GM12878 (cell line): ENCODE data around the gene PSMB4. TPM values are rescaled to one million over a fixed set of nuclear protein-coding genes. Genes with fewer than 3 reads are reported as not detected.
A peak's percentile ranks its signal among the peaks of the same experiment; 100 is the strongest.

Experiments
- ATAC-seq: fragments of 200-7000 bp; cut with Tn5 transposase; 3 replicates; pipeline ENCODE4 v1.9.1; 2020; ENCODE audit warnings: mild to moderate bottlenecking, moderate library complexity
- BruUV-seq: library from RNA; stranded (reverse); fragments of 400-500 nt; replicated peaks from 2 replicates; lab custom pipeline; 2021; lab: Mats Ljungman, UMichigan
- CTCF ChIA-PET: fragments of 300-600 bp; sonication (Branson Sonifier 250); formaldehyde crosslinking; extraction: SDS; loops from one replicate; lab custom pipeline; 2021; ENCODE audit warnings: inconsistent platforms; lab: Yijun Ruan, JAX
- POLR2A ChIA-PET: fragments of 350-600 bp; formaldehyde crosslinking; extraction: SDS; loops from one replicate; lab custom pipeline; 2021; ENCODE audit warnings: inconsistent platforms; lab: Charles Lee
- RAD21 ChIA-PET: fragments of 300-600 bp; sonication (Branson Sonifier 250); formaldehyde crosslinking; loops from one replicate; lab custom pipeline; 2023; ENCODE audit warnings: antibody characterized with exemption; ENCODE audit not compliant: unreplicated experiment; lab: Charles Lee
- SMC1A ChIA-PET: fragments of 300-600 bp; sonication (Branson Sonifier 250); formaldehyde crosslinking; loops from one replicate; lab custom pipeline; 2023; ENCODE audit not compliant: unreplicated experiment, uncharacterized antibody; lab: Charles Lee
- DNase-seq: peaks from one replicate; pipeline ENCODE4 v3.0.0-alpha.2; 2011; ENCODE audit warnings: low read depth, low spot score
- FAIRE-seq: peaks from 3 replicates; lab custom pipeline; 2011; peaks lifted over from hg19 to GRCh38; lab: Jason Lieb, UNC
- H2AFZ ChIP-seq: 2 replicates; pipeline ENCODE4 v1.6.0; 2011; ENCODE audit warnings: low read depth, low read length, control low read depth; ENCODE audit not compliant: control insufficient read depth
- H3K27ac ChIP-seq: 2 replicates; pipeline ENCODE4 v1.5.1; 2011; ENCODE audit warnings: control low read depth; ENCODE audit not compliant: control insufficient read depth, insufficient read depth
- H3K27me3 ChIP-seq, 2 experiments: replicated peaks in 1 of 2; 2 replicates each; pipeline versions ENCODE4 v1.6.0 to v1.6.1; 2011; ENCODE audit warnings: low read length in 1 of 2; ENCODE audit not compliant: control insufficient read depth in 2 of 2, insufficient read depth in 2 of 2
- H3K36me3 ChIP-seq, 2 experiments: 2 replicates each; pipeline ENCODE4 v1.5.1; 2011; ENCODE audit warnings: low read length in 1 of 2; ENCODE audit not compliant: control insufficient read depth in 2 of 2, insufficient read depth in 2 of 2
- H3K4me1 ChIP-seq: 2 replicates; pipeline ENCODE4 v1.6.1; 2011; ENCODE audit warnings: mild to moderate bottlenecking, low read length, moderate library complexity, mixed read lengths; ENCODE audit not compliant: control insufficient read depth, insufficient read depth
- H3K4me2 ChIP-seq: 2 replicates; pipeline ENCODE4 v1.6.0; 2011; ENCODE audit warnings: control low read depth; ENCODE audit not compliant: control insufficient read depth, insufficient read depth
- H3K4me3 ChIP-seq: fragments of 200-600 bp; sonication (generic); 2 replicates; pipeline ENCODE4 v1.5.1; 2016
- H3K79me2 ChIP-seq: 2 replicates; pipeline ENCODE4 v1.6.0; 2011; ENCODE audit warnings: low read length; ENCODE audit not compliant: control insufficient read depth, insufficient read depth
- H3K9ac ChIP-seq: 2 replicates; pipeline ENCODE4 v1.8.0; 2011; ENCODE audit warnings: low read length, control low read depth, mixed read lengths; ENCODE audit not compliant: control insufficient read depth, insufficient read depth
- H3K9me3 ChIP-seq: replicated peaks from 3 replicates; pipeline ENCODE4 v1.5.1; 2011; ENCODE audit warnings: mild to moderate bottlenecking, low read length; ENCODE audit not compliant: control insufficient read depth, insufficient read depth
- H4K20me1 ChIP-seq: 2 replicates; pipeline ENCODE4 v1.6.0; 2011; ENCODE audit not compliant: control insufficient read depth, insufficient read depth
- CBX5 ChIP-seq: sonication (generic); IDR thresholded peaks from 2 replicates; pipeline ENCODE4 v1.6.1; 2016; ENCODE audit warnings: low read depth, moderate library complexity, mild to moderate bottlenecking, inconsistent platforms
- POLR2AphosphoS2 ChIP-seq: IDR thresholded peaks from 2 replicates; pipeline ENCODE4 v1.6.1; 2011; ENCODE audit warnings: low read depth, mild to moderate bottlenecking, low read length, improper control_type of control experiment, moderate library complexity
- SPI1 ChIP-seq: IDR thresholded peaks from 2 replicates; pipeline ENCODE4 v1.6.1; 2011; ENCODE audit warnings: low read depth, mild to moderate bottlenecking, low read length, moderate library complexity, borderline replicate concordance; ENCODE audit not compliant: insufficient read depth
- WGBS: methylation state at CpG from one replicate; pipeline ENCODE4 v1.1.6; 2016; ENCODE audit warnings: low lambda C conversion rate; ENCODE audit not compliant: insufficient replicate concordance, insufficient coverage; ENCODE audit errors: missing lambda C conversion rate; 5-methylcytosine and 5-hydroxymethylcytosine counted together
- in situ Hi-C: fragments of 300-500 bp; cut with MboI; formaldehyde crosslinking; loops from 9 replicates; pipeline ENCODE4 v1.14.3; 2018; ENCODE audit warnings: mixed read lengths
- intact Hi-C: fragments of 100-400 bp; cut with micrococcal nuclease; formaldehyde crosslinking; loops from one replicate; pipeline ENCODE4 v1.14.2; 2022; ENCODE audit not compliant: unreplicated experiment
- polyA plus RNA-seq, 11 experiments: library from polyadenylated mRNA; depleted of rRNA in 4 of 11; unstranded in 6 of 11; stranded (reverse) in 5 of 11; fragments of >200 nt; fragmentation: Nextera tagmentation in 4 of 11; fragmentation: Illumina TruSeq in 1 of 11; extraction: Ambion mirVana in 4 of 11; extraction: Trizol in 1 of 11; gene quantifications; 1 replicate in 1 of 11; 2 replicates in 10 of 11; pipeline versions ENCODE4 v1.2.1 to v1.2.3, GENCODE V29; 2011 to 2016; ENCODE audit warnings: inconsistent platforms in 2 of 11, missing spikeins in 2 of 11, low read depth in 1 of 11
- total RNA-seq, 4 experiments: library from RNA; depleted of rRNA in 3 of 4; stranded (reverse); fragments of >200 nt in 3 of 4; fragmentation: Illumina TruSeq in 1 of 4; extraction: Trizol in 1 of 4; gene quantifications; 2 replicates each; pipeline versions ENCODE4 v1.2.1 to v1.2.3, GENCODE V29; 2013 to 2021
- TF ChIP-seq, protein P1 (sequence below): fragments of 450-650 bp; formaldehyde crosslinking; IDR thresholded peaks from 2 replicates; pipeline ENCODE4 v1.5.0; 2022; ENCODE audit warnings: mild to moderate bottlenecking, missing genetic modification characterization

PSMB4 gene
- total and polyA plus RNA-seq, 10 of the 15 experiments (the other 5 are each of a cell fraction or from before 2014, with no cell fraction given) = 278 to 610 (median 421) TPM

- SMC1A ChIA-PET = interaction anchor here (0.6 to 2.2 kb wide), 4 partner anchors 25 to 665 kb away, joined by 3 to 8 read pairs (median 4); partner anchors contain the start of gene PI4KB
- H3K9me3 ChIP-seq = no peaks in the 10 kb centered on the region; the same call in 2 of the 3 replicates
- no peak overlapping the region for H2AFZ ChIP-seq
- DNase-seq = no peak
- ATAC-seq = no peak
- no peak overlapping the region for H3K4me3 ChIP-seq
- RAD21 ChIA-PET = no interaction called here
- intact Hi-C loops = no loop called here
- H3K4me1 ChIP-seq = peaks cover 7% of the 10 kb centered on the region
- H4K20me1 ChIP-seq = no peaks in the 10 kb centered on the region
- TF ChIP-seq POLR2AphosphoS2 = no peak
- peak; percentile 48; the same call in 1 of the 2 replicates for TF ChIP-seq CBX5
- TF ChIP-seq, all 136 proteins: peak for 1
- no TSS peak for BruUV-seq
- ChIA-PET CTCF (interaction anchor here (1.0 to 2.9 kb wide), 3 partner anchors 11 to 195 kb away, joined by 3 to 26 read pairs (median 7); no protein-coding TSS in a partner anchor), POLR2A (interaction anchor here (0.6 kb wide), 1 partner anchor 16 kb away, joined by 4 read pairs; no protein-coding TSS in a partner anchor)
- H3K9ac ChIP-seq = no peak overlapping the region
- H3K79me2 ChIP-seq = no peaks in the 10 kb centered on the region
- WGBS = 95% methylated on average over 6 of the region's 6 CpGs
- no peak overlapping the region for H3K27ac ChIP-seq
- FAIRE-seq = no peak
- H3K27me3 ChIP-seq = no peaks in the 10 kb centered on the region
- no peaks in the 10 kb centered on the region for H3K36me3 ChIP-seq
- no peak overlapping the region for H3K4me2 ChIP-seq
- in situ Hi-C loops = no loop called here
Measured at GRCh38 chr1:151352021-151352718, 47.2 kb upstream of the PSMB4 start.

DNA sequence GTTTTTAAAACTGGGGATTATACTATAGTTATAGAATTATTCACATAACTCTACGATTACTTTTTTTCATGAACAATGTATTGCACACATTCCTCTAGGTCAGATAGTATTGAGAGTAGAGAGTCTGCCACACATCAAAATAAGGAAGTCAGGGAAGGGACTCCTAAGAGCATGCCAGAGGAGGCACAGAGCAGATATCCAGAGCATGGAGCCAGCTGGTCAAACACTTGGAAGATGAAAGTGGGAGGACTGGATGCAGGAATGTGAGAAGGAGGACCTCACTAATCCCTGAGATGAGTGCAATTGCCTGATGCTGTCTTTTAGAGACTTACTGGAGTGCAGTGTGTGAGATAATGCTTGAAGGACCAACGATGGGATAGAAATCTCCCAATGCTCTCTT, 42.7 kb upstream of the PSMB4 start:
- Histone ChIP-seq H3K27ac (no peak overlapping the region), H3K36me3 (no peaks in the 10 kb centered on the region), H3K79me2 (no peaks in the 10 kb centered on the region), H3K27me3 (no peaks in the 10 kb centered on the region), H3K4me1 (no peaks in the 10 kb centered on the region), H4K20me1 (no peaks in the 10 kb centered on the region), H3K4me2 (no peak overlapping the region)
- RAD21 ChIA-PET = no interaction called here
- no peak for ATAC-seq
- CTCF ChIA-PET = interaction anchor here (2.3 to 4.1 kb wide), 2 partner anchors 16 to 29 kb away, joined by 9 to 18 read pairs; partner anchors contain the start of gene PI4KB
- TF ChIP-seq, protein P1, sequence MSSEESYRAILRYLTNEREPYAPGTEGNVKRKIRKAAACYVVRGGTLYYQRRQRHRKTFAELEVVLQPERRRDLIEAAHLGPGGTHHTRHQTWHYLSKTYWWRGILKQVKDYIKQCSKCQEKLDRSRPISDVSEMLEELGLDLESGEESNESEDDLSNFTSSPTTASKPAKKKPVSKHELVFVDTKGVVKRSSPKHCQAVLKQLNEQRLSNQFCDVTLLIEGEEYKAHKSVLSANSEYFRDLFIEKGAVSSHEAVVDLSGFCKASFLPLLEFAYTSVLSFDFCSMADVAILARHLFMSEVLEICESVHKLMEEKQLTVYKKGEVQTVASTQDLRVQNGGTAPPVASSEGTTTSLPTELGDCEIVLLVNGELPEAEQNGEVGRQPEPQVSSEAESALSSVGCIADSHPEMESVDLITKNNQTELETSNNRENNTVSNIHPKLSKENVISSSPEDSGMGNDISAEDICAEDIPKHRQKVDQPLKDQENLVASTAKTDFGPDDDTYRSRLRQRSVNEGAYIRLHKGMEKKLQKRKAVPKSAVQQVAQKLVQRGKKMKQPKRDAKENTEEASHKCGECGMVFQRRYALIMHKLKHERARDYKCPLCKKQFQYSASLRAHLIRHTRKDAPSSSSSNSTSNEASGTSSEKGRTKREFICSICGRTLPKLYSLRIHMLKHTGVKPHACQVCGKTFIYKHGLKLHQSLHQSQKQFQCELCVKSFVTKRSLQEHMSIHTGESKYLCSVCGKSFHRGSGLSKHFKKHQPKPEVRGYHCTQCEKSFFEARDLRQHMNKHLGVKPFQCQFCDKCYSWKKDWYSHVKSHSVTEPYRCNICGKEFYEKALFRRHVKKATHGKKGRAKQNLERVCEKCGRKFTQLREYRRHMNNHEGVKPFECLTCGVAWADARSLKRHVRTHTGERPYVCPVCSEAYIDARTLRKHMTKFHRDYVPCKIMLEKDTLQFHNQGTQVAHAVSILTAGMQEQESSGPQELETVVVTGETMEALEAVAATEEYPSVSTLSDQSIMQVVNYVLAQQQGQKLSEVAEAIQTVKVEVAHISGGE (CRISPR knock-in tag) = no peak
- peak; percentile 15; the same call in 1 of the 2 replicates for TF ChIP-seq SPI1
- TF ChIP-seq, all 136 proteins: peak for 1
- BruUV-seq = no TSS peak
- POLR2A ChIA-PET = interaction anchor here (1.1 kb wide), 1 partner anchor 16 kb away, joined by 3 read pairs; no protein-coding TSS in a partner anchor
- no peak for FAIRE-seq
- Histone ChIP-seq H3K4me3 (no peak overlapping the region), H3K9me3 (no peaks in the 10 kb centered on the region; the same call in 2 of the 3 replicates), H3K9ac (no peak overlapping the region), H2AFZ (no peak overlapping the region)
- DNase-seq = no peak
- in situ Hi-C loops (no loop called here), intact Hi-C loops (no loop called here)
- 57% methylated on average over 2 of the region's 2 CpGs for WGBS
- SMC1A ChIA-PET = interaction anchor here (1.0 kb wide), 1 partner anchor 24 kb away, joined by 3 read pairs; no protein-coding TSS in a partner anchor
